ENCODE results near the gene VARS1. TPM values are rescaled to one million over a fixed set of nuclear protein-coding genes. Genes with fewer than 3 reads are reported as not detected.
"Not testable (repeated sequence)": the region's sequence is repeated elsewhere in the genome, so short reads cannot be mapped to it uniquely, and the experiment has no call there.

VARS1 gene
- total RNA-seq, 1 donor from 2014 or later: 53.0 TPM

DNA sequence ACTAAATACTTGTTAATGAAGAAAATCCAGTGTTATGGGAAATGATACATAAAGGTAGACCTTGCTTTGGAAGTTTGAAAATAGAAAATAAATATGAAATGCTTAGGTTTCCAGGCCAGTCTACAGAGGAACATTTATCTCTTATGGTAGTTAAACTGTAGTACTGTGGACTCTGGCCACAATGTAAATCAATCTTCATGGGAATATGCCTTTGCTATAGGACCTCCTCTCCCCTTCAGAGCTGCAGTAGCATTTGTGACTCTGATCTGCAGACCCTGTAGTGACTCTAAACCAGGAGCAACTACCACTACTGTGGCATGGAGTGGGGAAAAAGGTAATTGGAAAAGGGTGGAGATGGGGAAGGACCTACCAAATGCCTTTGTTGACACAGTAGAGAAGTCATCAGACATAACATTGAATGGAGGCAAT lies 24.3 kb upstream of the VARS1 start:
- Mint-ChIP-seq H3K4me3 (ENCODE audit: unreplicated experiment) (peak overlapping the region; percentile 19), H3K4me1 (ENCODE audit: unreplicated experiment) (peaks cover 22% of the 10 kb centered on the region), H3K9me3 (ENCODE audit: unreplicated experiment) (no peaks in the 10 kb centered on the region), H3K27ac (ENCODE audit: unreplicated experiment) (no peak overlapping the region), H3K27me3 (ENCODE audit: unreplicated experiment) (peaks cover 4% of the 10 kb centered on the region), H3K36me3 (ENCODE audit: low read depth, unreplicated experiment) (no peaks in the 10 kb centered on the region)
- DNase-seq (ENCODE audit: low spot score): no peak
- TF ChIP-seq, protein P1, sequence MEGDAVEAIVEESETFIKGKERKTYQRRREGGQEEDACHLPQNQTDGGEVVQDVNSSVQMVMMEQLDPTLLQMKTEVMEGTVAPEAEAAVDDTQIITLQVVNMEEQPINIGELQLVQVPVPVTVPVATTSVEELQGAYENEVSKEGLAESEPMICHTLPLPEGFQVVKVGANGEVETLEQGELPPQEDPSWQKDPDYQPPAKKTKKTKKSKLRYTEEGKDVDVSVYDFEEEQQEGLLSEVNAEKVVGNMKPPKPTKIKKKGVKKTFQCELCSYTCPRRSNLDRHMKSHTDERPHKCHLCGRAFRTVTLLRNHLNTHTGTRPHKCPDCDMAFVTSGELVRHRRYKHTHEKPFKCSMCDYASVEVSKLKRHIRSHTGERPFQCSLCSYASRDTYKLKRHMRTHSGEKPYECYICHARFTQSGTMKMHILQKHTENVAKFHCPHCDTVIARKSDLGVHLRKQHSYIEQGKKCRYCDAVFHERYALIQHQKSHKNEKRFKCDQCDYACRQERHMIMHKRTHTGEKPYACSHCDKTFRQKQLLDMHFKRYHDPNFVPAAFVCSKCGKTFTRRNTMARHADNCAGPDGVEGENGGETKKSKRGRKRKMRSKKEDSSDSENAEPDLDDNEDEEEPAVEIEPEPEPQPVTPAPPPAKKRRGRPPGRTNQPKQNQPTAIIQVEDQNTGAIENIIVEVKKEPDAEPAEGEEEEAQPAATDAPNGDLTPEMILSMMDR (IDR thresholded peaks at IDR 0.05; ENCODE audit: unreplicated experiment): no peak

DNA sequence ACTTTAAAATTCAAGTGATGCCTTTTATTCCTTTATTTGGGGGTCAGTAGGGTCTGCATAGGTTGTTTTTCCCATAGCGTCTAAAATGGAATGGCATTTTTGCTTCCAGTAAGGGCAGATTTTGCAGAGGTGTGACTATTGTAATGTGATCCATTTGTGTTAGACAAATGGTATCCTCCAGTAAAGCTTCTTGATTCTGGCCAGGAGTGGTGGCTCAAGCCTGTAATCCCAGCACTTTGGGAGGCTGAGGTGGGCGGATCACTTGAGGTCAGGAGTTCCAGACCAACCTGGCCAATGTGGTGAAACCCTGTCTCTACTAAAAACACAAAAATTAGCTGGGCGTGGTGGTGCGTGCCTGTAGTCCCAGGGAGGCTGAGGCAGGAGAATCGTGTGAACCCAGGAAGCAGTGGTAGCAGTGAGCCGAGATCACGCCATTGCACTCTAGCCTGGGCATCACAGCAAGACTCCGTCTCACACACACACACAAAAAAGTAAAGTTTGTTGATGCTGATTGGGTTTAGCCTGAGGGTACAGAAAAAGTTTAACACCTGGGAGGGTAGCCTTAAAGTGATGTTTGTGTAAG lies 22.5 kb upstream of the VARS1 start:
- DNase-seq (ENCODE audit: low spot score); H3K27me3 Mint-ChIP-seq (ENCODE audit: unreplicated experiment): not testable (repeated sequence)
- H3K4me3 Mint-ChIP-seq (ENCODE audit: unreplicated experiment): peak overlapping the region; percentile 56

DNA sequence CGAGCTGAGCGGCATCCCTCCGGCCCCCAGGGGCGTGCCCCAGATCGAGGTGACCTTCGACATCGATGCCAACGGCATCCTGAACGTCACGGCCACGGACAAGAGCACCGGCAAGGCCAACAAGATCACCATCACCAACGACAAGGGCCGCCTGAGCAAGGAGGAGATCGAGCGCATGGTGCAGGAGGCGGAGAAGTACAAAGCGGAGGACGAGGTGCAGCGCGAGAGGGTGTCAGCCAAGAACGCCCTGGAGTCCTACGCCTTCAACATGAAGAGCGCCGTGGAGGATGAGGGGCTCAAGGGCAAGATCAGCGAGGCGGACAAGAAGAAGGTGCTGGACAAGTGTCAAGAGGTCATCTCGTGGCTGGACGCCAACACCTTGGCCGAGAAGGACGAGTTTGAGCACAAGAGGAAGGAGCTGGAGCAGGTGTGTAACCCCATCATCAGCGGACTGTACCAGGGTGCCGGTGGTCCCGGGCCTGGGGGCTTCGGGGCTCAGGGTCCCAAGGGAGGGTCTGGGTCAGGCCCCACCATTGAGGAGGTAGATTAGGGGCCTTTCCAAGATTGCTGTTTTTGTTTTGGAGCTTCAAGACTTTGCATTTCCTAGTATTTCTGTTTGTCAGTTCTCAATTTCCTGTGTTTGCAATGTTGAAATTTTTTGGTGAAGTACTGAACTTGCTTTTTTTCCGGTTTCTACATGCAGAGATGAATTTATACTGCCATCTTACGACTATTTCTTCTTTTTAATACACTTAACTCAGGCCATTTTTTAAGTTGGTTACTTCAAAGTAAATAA lies 21.8 kb upstream of the VARS1 start:
- H3K36me3 Mint-ChIP-seq (ENCODE audit: low read depth, unreplicated experiment); H3K27ac Mint-ChIP-seq (ENCODE audit: unreplicated experiment); DNase-seq (ENCODE audit: low spot score); H3K27me3 Mint-ChIP-seq (ENCODE audit: unreplicated experiment); H3K9me3 Mint-ChIP-seq (ENCODE audit: unreplicated experiment): not testable (repeated sequence)
- Mint-ChIP-seq H3K4me1 (ENCODE audit: unreplicated experiment) (peaks cover 15% of the 10 kb centered on the region), H3K4me3 (ENCODE audit: unreplicated experiment) (peak overlapping the region; percentile 56)

More for the DNA sequence above, 22.5 kb upstream of the VARS1 start:
- not testable (repeated sequence) for H3K27ac Mint-ChIP-seq (ENCODE audit: unreplicated experiment); H3K36me3 Mint-ChIP-seq (ENCODE audit: low read depth, unreplicated experiment); H3K9me3 Mint-ChIP-seq (ENCODE audit: unreplicated experiment)
- peaks cover 20% of the 10 kb centered on the region for H3K4me1 Mint-ChIP-seq (ENCODE audit: unreplicated experiment)

DNA sequence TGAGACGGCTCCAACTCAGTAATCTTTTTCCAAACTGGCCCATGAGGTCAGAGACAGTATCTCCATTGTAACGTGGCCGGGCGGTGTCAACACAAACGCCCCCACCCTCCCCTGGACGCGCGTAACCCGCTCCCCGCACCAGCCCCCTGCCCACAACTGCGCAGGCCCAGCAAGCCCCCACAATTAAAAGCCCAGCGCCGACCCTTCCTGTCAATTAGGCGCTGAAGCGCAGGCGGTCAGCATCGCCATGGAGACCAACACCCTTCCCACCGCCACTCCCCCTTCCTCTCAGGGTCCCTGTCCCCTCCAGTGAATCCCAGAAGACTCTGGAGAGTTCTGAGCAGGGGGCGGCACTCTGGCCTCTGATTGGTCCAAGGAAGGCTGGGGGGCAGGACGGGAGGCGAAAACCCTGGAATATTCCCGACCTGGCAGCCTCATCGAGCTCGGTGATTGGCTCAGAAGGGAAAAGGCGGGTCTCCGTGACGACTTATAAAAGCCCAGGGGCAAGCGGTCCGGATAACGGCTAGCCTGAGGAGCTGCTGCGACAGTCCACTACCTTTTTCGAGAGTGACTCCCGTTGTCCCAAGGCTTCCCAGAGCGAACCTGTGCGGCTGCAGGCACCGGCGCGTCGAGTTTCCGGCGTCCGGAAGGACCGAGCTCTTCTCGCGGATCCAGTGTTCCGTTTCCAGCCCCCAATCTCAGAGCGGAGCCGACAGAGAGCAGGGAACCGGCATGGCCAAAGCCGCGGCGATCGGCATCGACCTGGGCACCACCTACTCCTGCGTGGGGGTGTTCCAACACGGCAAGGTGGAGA lies 19.7 kb upstream of the VARS1 start, which contains the start of the genes HSPA1A and HSPA1L:
Gene HSPA1A (plus strand): TSS at position 519 of the 814 bp plus-strand sequence. CDS start 214 bp downstream, at position 733.
Gene HSPA1L (minus strand): TSS at position 259 of the 814 bp plus-strand sequence. CDS start 3,311 bp downstream, outside the sequence.
- Mint-ChIP-seq H3K4me1 (ENCODE audit: unreplicated experiment) (peaks cover 11% of the 10 kb centered on the region), H3K27ac (ENCODE audit: unreplicated experiment) (peak within 1 kb of the TSS; percentile 96), H3K36me3 (ENCODE audit: low read depth, unreplicated experiment) (no peaks in the 10 kb centered on the region), H3K27me3 (ENCODE audit: unreplicated experiment) (peaks cover 7% of the 10 kb centered on the region), H3K4me3 (ENCODE audit: unreplicated experiment) (peak within 1 kb of the TSS; percentile 85), H3K9me3 (ENCODE audit: unreplicated experiment) (no peaks in the 10 kb centered on the region)
- DNase-seq (ENCODE audit: low spot score): peak; percentile 84
- TF ChIP-seq, protein P1 (IDR thresholded peaks at IDR 0.05; ENCODE audit: unreplicated experiment): no peak

DNA sequence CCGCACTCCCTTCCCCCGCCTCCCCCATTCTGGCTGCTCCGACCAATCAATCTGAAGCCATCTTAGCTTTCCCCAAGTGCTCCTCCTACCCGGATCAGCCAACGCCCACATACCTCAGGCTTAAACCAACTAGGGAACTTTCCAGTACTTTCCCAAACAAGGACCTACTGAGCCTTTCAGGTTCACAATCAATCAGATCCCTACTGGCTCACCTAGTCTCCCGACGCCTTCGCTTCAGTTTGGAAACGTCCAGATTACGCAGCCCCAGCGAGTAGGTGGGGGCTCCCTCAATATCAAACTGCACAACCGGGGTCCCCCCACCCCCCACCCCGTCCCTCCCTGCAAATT lies 19.1 kb upstream of the VARS1 start:
- peaks cover 11% of the 10 kb centered on the region for H3K27me3 Mint-ChIP-seq (ENCODE audit: unreplicated experiment)
- H3K4me1 Mint-ChIP-seq (ENCODE audit: unreplicated experiment): peaks cover 16% of the 10 kb centered on the region
- TF ChIP-seq, protein P1 (IDR thresholded peaks at IDR 0.05; ENCODE audit: unreplicated experiment): no peak
- no peaks in the 10 kb centered on the region for H3K36me3 Mint-ChIP-seq (ENCODE audit: low read depth, unreplicated experiment)
- no peaks in the 10 kb centered on the region for H3K9me3 Mint-ChIP-seq (ENCODE audit: unreplicated experiment)
- peak; percentile 67 for DNase-seq (ENCODE audit: low spot score)
- peak overlapping the region; percentile 85 for H3K4me3 Mint-ChIP-seq (ENCODE audit: unreplicated experiment)
- H3K27ac Mint-ChIP-seq (ENCODE audit: unreplicated experiment): peak overlapping the region; percentile 96
